Activated gamma-delta T cell treated with Interleukin-2 at 50 U/mL for 16 hours (primary cell): ENCODE data around the gene MLH3.
A peak's percentile ranks its signal among the peaks of the same experiment; 100 is the strongest.
"Not testable (repeated sequence)": the region's sequence is repeated elsewhere in the genome, so short reads cannot be mapped to it uniquely, and the experiment has no call there.

ENCODE experiments used
- DNase-seq: peaks from one replicate; pipeline ENCODE4 v3.0.0-alpha.2; 2020

The MLH3 gene

DNA sequence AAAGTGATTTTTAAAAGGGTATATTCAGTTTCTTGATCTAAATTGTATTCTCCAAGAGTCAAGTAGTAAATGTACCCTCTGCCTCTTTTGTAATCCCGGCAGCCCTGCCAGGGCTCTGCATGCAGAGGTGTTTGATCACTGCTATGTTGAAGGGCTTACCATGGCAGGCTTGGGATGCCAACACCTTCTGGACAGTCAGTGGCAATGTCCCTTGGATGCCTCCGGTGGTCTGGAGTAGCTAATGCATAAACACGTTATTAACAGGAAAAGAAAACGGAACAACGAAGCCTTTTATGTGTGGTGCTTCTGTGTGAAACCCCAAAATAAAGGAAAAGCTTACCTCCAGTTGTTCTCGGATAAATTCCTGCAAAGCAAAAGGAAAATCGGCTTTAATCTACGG, 28.6 kb downstream of the MLH3 start:
- DNase-seq = peak; percentile 5

DNA sequence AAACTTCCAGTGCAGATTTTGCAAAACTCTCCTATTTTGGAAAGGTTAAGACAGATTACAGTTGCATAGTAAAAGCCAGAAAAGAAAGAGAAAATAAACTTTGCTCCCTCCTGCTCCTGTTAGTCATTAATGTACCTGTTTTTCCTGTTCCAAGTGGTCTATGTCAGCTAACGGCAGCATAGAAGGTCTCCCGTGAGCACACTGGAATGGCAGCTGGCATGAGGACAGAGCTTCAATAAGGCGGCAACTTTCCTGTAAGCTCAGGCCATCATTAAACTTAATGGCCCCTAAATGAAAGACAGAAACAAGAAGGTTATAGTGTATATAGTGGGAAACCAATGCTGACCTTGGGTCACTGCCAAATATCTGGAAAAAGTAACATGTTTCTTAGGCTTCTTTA, 32.6 kb downstream of the MLH3 start:
- DNase-seq = no peak

- no peak for DNase-seq
Observed at GRCh38 chr14:75016815-75017214, 34.5 kb downstream of the MLH3 start.

DNA sequence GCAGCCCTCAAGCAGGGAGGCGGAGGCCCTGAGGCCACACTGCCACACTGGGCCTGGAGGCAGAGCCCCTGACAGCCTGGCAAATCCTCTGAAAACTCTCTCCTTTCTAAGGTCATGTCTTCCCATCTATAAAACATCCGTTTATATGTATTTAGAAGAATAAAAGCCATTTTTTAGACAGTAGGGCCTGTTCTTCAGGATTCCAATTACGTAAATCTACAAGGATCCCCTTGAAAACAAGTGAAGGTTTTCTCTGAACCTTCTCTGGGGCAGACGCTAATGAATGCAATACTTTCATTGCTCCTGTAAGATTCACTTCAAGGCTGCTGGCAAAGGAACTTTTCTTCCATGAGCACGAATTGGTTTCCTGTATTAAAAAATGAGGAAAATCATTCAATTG, 35.8 kb downstream of the MLH3 start:
- DNase-seq = no peak

GRCh38 chr14:75013290-75013689, 38.0 kb downstream of the MLH3 start:
- no peak for DNase-seq

GRCh38 chr14:75011356-75011994, 39.8 kb downstream of the MLH3 start:
- DNase-seq = no peak

DNA sequence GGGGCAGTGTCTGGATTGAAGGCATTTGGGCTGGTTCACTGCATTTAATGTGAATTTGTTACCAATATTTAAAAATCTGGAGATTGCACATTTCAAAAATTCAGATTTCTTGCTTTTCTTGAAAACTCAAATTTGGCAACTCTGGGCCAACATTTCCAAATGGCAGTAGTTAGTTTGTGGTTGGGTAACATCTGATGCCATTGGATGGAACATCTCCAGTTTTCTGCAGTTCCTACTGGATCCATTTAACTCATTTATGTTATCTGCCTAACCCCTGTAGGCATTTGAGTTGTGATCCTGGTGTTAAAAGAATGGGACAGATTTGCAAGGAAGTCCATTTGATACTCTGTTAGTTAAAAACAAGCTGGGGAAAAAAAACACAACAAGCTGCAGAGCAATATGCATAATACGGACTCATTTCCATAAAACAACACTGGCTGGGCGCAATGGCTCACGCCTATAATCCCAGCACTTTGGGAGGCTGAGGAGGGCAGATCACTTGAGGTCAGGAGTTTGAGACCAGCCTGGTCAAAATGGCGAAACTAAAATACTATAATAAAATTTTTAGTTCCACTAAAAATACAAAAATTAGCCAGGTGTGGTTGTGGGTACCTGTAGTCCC, 40.7 kb downstream of the MLH3 start:
- no peak for DNase-seq

DNA sequence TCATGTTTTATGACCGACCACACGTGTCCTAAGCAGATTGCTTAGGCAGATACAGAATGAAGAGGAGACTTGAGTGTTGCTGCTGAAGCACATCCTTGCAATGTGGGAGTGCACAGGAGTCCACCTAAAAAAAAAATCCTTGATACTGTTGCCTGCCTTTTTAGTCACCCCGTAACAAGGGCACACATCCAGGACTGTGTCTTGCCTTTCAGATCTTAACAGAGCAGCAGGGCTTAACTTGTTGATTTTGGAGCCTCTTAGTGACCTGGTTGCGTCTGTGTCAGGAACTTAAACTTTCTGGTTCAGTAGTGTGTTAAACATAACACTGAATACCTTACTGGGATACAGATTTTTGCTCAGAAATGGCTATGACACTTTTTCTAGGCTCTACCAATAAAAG, 42.1 kb downstream of the MLH3 start:
- no peak for DNase-seq

DNA sequence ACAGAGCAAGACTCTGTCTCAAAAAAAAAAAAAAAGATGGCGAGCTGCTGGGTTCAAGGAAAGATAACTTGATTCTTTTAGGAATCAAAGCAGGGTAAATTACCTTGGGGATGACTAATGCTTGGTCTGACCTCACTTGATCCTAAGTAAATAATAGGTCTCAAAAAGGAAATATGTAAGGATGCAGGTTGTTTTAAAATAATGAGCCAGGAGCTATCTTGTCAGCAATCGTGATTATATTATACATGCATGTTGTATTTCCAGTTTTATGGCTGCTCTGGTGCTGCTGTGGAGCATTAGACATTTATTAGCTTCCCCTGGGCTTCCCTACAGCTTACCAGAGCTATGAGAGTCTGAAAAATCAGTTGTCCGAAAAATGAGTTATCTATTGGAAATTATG, 45.9 kb downstream of the MLH3 start:
- no peak for DNase-seq

DNA sequence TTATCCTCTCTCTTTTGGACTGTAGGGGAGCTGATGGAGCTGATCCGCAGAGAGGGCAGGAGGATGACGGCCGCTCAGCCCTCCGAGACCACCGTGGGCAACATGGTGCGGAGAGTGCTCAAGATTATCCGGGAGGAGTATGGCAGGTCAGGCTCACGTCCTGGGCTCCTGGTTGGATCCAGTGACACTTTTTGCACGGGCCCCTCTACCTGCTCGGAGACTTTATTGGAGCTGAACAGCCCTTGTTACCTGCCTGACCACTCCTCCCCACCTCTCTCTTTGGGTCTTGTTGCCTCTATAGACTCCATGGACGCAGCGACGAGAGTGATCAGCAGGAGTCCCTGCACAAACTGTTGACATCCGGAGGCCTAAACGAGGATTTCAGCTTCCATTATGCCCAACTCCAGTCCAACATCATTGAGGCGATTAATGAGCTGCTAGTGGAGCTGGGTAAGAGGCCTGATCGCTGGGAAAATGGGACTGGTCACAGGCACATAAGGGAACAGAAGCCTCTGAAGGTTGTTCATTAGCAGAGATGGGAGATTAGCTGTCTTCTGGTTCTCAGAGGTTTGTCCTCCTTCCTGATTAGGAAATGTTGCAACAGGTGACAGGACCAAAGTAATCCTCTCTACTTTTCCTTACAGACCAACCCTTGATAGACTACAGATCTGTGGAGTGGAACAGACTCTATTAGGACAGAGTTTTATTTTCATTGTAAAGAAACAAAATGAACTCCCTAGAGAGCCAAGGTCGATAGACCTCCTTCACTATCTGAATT, 47.8 kb downstream of the MLH3 start:
- DNase-seq = no peak

DNA sequence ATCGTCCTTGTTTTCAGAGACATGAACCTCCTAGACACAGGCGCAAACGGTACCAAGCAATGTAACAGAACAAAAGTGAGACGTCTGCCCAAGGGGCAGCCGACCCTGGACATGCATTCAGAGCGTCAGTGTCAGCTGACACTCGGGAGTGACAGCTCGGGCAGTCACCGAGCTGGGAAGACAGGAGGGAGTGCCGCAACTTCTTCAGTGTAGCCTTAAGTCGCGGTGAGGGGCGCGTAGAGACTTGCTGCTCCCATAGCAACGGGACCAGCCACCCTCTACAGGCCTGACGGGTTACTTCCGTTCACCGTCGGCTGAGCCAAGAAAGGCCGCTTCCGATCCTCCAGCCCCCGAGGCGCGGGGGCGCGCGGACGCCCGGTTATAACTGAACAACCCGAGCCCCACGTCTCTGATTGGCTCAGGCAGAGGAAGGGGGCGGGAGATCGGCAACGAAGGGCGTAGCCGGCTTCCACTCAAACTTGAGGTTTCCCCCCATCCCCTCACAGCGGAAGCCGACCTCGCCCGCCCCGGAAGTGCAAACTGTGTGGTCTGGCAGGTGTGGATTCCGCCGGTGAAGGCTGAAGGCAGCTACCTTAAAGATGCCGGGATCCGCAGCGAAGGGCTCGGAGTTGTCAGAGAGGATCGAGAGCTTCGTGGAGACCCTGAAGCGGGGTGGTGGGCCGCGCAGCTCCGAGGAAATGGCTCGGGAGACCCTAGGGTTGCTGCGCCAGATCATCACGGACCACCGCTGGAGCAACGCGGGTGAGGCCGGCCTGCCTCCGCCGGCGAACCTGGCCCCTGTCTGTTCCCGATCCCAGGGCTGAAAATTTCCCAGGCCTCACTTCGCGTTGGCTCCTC, 48.6 kb downstream of the MLH3 start, which contains the start of gene EIF2B2:
Gene EIF2B2, plus strand, starts transcription at position 530 of the 858 bp plus-strand sequence. Its CDS starts 70 bp downstream, at position 600.
- peak; percentile 99 for DNase-seq

DNA sequence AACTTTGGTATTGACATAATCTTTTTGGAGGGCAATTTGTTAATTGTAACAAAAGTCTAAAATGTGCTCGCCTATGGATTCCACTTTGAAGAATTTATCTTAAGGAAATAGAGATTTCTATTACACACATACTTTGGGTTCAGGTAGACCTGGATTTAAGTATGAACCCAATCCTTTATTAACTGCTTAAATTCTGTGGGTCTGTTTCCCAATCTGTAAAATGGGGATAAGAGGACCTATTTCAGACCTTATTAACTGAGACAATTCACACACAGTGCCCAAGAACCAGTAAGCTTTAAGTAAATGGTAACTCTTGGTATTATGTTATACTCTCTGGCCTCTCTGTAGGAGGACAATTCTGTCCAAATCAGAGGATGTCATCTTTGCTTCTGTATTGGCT, 49.4 kb downstream of the MLH3 start:
- no peak for DNase-seq

- no peak for DNase-seq
Observed at GRCh38 chr14:75001261-75001660, 50.0 kb downstream of the MLH3 start.

GRCh38 chr14:74995781-74996180, 55.5 kb downstream of the MLH3 start:
- DNase-seq = not testable (repeated sequence)

DNA sequence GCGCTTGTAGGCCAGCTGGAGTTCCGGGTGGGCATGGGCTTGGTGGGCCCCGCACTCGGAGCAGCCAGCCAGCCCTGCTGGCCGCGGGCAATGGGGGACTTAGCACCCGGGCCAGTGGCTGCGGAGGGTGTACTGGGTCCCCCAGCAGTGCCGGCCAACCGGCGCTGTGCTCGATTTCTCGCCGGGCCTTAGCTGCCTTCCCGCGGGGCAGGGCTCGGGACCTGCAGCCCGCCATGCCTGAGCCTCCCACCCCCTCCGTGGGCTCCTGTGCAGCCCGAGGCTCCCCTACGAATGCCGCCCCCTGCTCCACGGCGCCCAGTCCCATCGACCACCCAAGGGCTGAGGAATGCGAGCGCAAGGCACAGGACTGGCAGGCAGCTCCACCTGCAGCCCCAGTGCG, 57.1 kb downstream of the MLH3 start:
- DNase-seq = not testable (repeated sequence)

- no peak for DNase-seq
Observed at GRCh38 chr14:74988993-74989392, 62.3 kb downstream of the MLH3 start.

GRCh38 chr14:74988131-74988530, 63.1 kb downstream of the MLH3 start:
- DNase-seq = no peak

GRCh38 chr14:74985806-74986205, 65.5 kb downstream of the MLH3 start:
- DNase-seq = no peak

DNA sequence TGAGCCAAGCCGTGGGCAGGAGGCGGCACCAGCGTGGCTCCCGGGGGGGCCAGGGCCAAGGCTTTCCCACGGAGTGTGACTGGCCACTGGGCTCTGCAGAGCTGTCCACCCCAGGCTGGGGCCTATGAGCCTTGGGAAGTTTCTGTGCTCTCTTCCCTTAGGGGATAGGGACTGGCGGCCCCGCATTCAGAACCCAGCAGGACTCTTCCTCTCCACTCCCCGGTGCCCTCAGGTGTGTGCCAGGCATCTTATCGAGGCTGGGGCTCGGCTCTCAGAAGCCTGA, 66.3 kb downstream of the MLH3 start:
- DNase-seq = no peak

GRCh38 chr14:74984236-74985027, 66.8 kb downstream of the MLH3 start:
- no peak for DNase-seq

GRCh38 chr14:74983343-74983742, 67.9 kb downstream of the MLH3 start:
- DNase-seq = no peak

GRCh38 chr14:74982661-74983060, 68.6 kb downstream of the MLH3 start:
- DNase-seq = no peak

DNA sequence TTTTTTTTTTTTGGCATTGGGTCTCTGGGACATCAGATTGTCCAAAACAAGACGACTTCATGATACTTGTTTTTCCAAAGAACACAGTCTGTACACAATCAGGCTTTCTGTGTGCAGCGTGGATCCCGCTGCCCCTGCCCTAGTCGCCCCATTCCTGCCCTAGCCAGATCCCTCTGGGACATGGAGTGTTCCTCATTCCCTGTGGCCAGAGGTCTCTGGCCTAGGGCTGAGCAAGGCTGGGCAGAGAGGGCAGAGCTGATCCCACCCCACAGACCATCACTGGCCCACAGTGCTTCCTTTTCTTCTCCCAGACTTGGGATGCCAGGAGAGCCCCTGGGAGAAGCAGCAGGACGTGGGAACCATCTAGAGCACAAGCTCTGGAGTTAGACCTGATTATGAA, 69.4 kb downstream of the MLH3 start:
- DNase-seq = no peak
